Effector CD8-positive, alpha-beta T cell (primary cell): Measurements from ENCODE around the gene NKAPL.

Experiments used
- DNase-seq: peaks from one replicate; lab custom pipeline; 2025; lab: John Stamatoyannopoulos, UW
- total RNA-seq, 4 experiments: gene quantifications; one replicate each; lab custom pipeline; 2026; lab: John Stamatoyannopoulos, UW

The NKAPL gene
- 0 to 0.39 (median 0.18) reads per million in 4 experiments for total RNA-seq

DNA sequence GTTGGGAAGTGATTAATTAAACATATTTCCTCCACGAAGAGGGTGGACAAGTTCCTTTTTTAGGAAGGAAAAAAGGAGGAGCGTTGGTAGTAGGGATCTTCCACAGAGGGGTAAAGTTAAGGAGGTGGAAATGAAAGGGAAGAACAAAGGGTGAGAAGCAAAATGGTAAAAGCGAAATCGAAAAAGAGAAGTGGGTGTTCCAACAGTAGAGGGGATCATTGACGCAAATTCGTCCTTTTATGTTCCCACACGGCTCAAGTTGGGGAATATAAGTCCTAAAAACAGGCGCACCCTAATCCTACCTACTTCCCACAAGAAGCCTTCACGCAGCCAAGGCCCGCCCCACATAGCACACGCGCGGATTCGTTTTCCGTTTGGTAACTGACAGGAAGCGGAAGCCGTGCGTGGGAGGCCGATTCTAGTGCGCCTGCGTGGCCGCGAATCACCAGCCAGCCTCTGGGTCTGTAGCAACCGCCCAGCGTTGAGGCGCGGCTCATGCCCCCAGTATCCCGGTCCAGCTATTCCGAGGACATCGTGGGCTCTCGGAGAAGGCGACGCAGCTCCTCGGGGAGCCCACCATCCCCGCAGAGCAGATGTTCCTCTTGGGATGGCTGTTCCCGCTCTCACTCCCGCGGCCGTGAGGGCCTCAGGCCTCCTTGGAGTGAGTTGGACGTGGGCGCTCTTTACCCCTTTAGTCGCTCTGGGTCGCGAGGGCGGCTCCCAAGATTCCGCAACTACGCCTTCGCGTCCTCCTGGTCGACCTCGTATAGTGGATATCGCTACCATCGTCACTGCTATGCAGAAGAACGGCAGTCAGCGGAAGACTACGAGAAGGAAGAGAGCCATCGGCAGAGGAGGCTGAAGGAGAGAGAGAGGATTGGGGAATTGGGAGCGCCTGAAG is at the start of gene NKAPL:
Gene NKAPL, plus strand, starts transcription at position 421 of the 901 bp plus-strand sequence. Its CDS starts 75 bp downstream, at position 496.
- peak; percentile 9 for DNase-seq

DNA sequence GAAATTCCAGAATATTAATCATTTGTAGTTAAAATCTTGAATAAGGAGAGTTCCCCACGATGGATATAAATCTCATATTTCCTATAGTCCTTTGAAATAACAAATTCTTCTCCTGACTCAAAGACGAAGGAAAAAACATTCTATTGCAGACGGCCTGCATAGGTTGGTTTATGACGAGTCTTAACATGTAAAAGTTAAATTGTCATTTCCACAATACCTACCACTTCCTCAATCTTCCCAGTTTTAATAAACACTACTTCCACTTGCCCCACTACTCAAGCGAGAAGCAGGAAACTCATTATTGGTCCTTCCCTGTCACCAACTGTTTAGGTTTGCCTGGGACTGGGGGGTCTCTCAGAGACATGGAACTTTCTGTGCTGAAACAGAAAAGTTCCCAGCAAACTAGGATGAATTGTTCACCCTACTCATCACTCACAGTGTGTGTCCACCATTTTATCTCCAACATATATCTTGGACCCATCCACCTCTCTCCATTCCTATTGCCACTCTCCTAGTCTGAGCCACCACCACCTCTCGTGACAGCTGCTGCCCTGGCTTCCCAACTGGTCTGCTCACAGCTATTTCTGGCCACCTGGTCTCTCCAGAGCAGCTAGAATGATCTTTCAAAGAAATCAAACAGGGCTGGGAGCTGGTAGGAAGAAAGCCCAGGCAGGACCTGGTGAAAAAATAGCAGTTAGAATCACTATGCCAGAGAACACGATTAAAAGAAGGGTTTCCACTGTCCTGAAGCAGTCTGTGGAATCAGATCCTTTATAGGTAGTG is 49.2 kb upstream of the NKAPL start:
- no peak for DNase-seq

DNA sequence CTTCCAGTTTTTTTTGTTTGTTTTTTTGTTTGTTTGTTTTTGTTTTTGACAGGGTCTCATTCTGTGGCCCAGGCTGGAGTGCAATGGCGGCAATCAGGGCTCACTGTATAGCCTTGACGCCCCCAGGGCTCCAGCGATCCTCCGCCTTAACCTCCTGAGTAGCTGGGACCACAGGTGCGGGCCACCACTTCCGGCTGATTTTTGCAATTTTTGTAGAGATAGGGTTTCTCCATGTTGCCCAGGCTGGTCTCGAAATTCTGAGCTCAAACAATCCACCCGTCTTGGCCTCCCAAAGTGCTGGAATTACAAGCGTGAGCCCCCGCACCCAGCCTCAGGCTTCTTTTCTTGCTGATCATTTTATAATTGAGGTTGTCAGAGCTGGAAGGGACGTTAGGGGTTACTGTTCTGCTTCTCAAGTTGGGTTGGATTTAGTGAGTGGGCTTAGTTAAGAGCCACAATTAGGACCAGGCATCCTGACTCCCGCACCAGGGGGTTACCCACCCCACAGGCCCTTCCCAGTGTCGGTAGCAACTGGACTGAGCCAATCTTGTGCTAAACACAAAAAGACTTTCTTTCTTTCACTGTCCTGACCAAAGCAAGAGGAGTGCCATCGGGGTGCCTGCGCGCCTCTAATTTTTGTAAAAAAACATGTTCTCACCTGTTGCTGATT is 47.1 kb upstream of the NKAPL start:
- DNase-seq, result no peak

DNA sequence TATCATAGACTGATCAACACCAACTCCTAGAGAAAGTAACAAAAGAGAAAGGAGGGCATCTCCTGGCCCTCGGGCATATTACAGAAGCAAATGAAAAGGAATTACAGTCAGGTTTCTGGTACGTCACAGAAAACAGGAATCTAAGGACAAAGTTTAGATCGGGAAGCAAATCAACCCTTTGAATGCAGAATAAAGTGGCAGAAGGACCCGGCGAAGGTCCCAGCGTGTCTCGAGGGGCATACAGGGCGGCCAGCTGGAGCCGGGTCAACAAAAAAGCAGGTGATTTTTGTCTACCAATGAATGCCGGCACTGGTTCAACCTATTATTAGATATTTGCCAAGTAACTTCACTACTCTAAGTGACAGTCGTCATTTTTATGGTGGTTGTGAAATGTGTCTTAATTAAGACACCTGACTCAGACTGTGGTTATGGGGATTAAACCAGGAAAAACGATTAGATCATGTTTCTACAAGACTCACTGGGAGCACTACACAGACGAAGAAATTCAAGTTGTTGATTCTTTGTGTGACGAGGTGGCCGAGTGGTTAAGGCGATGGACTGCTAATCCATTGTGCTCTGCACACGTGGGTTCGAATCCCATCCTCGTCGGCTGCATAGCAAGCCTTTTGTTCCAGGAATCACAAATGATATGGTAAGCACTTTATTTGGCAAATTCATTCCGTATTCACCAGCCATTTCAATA is 46.4 kb upstream of the NKAPL start:
- no peak for DNase-seq

DNA sequence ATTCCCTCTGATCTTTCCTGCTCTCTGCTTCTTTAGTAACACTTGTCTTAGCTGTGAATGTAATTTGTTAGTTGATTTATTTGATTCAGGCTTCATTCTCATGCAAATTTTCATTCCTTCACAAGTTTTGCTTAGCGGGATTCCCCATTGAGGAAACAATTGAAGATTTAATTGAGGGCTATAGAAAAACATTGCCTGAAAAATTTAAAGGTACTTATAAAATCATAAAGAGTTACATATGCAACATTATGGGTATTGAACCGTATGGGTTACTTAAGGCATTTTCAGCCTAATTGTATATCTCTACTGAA is 45.9 kb upstream of the NKAPL start:
- no peak for DNase-seq

DNA sequence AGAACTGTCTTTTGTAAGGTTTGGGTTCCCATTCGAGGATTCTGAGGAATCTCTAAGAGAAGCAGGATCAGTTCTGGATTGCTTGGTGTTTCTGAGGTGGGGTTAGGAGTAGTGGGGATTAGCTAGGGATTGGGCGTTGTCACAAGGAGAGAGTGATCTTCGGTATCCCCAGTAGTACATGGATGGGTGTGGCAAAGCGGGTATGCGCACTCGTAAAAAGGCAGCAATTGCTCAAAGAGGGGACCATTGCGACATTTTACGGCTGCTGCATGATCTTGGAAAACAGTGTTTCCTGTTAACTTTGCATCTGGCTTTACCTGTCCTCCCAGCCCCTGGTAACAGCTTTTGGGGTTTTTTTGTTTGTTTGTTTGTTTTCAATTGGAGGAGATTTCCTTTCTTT is 43.7 kb upstream of the NKAPL start:
- no peak for DNase-seq

DNA sequence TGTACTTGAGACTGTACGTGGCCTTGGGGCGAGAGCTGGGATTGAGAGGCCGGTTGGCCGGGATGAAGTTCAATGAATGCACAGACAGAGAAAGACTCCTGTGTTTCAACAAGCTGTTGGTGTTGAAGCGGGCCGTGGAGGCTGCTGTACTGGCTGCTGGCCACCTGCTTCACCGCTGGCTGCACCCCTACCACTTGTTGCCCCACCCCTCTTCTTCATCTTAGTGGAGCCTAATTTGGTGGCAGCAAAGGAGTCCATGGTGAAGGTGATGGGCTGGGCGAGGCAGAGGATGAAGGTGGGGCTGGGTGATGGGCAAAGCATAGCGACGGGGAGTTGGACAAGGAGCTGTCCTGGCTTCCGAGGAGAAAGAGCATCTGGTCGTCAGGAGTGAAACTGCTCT is 41.2 kb upstream of the NKAPL start:
- DNase-seq, result no peak

DNA sequence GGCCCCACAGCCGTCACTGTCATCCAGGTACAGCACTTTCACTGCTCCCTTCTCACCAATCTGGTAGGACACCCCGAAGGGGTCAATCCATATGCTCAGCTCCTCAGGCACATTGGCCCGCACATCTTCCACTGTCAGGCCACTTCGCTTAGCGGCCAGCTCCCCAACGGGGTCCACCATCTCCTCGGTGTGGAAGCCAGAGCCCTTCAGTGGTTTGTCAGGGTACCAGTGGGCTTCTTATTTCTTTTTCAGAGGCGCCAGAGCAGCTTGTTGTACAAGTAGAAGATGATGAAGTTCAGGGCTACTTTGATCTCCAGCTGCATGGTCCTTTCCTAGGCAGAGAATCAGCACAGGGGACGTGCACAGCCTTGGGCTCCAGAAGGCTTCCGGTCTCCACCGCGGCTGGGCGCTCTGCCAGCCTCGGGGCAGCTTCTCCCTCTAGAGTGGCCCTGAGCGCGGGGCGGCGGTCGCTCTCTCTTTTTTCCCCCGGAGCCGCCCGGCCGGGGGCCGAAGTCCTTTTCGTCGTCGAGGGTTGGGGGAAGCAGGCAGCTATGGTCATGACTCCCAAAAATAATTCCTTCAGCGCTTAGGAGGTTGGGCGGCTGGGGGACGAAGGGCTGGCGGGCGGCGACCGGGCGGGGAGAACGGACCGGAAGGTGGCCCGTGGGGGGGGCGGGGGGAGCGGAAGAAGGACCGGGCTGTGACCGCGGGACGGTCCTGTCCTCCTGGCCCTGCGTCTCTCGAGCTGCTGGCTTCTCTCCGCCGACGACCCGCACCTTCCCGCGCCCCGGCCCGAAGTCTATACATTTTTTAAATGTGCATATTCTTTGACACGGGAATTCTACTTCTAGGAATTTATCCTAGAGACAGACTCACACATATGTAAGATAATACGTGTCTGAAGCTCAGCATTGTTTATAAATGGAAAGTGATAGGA is 40.5 kb upstream of the NKAPL start:
- DNase-seq, result no peak

DNA sequence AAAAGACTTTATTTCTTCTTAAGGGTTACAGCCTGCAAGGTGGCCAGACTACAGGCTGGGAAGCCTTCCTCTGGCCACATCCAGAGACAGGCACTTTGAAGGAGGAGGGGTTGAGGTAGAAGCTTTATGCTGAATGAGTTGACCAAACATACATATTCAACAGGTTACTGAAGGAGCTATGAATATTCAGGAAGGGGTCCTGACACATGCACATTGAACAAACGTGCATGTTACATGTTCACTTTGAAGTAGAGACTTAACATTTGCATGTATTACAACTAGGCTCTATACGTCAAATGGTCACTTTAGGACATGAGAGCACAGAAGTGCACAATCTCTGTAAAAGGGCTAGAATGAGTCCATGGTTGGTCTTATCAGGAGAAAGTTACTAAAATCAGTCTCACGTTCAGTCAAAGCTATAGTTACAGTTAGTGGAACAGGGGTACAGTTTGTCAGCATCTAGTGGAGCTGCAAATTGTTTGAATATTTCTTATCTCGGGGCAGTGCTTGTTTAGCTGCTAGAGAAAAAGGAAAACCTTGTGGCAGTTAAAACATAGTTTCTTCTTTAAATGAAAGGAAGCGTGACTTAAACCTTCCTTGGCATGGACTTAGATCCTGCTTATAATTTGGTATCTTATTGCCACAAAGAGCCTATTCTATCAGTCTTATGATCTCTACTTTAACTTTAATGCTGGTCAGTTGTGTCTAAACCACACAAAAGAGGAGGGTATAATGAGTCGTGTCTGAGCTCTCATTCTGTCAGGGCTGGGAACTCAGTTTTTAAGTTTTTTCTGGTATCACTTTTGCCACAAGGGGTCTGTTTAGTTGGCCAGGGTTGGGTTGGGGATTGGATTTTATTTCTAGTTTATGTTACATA is 38.6 kb upstream of the NKAPL start:
- DNase-seq, result no peak

DNA sequence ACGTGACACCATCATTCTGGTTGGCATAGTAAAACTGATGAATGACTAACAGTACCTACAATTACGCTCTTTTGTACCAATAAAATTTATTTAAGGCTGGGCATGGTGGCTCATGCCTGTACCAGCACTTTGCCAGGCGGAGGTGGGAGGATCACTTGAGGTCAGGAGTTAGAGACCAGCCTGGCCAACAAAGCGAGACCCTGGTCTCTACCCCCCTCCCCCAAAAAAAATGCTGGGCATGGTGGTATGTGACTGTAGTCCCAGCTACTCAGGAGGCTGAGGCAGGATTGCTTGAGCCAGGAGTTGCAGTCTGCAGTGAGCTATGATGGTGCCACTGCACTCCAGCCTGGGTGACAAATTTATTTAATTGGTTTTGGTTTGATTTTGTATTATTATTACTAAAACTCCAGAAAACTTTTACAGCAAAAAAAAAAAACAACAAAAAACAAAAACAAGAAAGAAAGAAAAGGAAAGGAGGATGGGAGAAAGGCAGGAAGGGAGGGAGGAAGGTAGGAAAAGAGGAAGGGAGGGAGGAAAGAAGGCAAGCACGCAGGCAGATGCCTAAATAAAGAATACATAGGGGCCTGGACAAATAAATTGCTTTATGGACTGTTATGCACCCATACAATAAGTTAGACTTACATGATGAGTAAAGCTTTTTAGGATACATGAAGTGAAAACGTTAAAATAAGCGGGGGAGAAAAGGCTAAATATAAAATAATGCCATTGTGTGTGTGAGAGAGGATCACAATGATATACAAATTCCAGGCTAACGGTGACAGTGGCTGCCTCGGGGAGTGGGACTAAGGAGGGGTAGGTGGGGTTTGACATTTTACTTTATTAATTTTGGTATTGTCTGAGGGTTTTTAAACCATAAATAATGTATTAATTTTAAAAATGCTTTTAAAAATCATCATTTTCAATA is 34.7 kb upstream of the NKAPL start:
- no peak for DNase-seq

DNA sequence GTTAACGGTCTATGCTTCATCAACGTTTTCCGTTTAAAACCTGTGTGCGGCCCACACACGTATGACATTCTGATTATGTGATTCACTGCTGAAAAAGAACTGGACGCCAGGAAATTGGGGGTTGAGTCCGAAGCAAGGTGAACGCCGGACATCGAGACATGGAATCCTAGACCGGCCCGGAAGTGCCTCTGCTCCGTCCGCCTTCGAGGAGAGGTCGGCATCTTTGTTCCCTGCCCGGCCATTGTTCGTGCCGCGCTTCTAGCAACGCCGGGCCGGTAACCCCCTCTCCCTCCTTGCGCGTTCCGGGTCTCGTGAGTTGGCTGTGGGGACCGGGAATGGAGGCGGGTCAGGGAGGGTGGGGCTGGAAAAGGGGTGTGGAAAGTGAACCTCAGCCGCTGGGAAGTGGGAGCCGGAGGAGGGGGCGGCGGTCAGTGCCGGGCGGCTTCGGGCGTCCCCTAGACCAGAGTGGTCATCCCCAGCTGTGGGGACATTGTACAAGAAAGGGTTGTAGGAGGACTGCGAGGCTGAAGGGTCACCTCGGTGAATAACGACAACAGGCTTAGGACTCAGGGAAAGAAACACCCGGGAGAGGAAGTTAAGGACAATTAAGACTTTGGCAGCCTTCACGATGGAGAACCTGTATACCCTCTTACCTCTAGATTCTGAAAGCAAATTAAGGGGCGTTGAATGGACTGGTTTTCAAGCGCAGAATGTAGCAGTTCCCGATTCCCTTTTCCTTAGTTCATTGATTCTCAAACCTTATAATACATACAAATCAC is 33.9 kb upstream of the NKAPL start, which contains the start of gene ZSCAN9:
Gene ZSCAN9, plus strand, starts transcription at position 220 of the 779 bp plus-strand sequence. CDS start 1,810 bp downstream, outside the sequence.
- DNase-seq, result no peak

DNA sequence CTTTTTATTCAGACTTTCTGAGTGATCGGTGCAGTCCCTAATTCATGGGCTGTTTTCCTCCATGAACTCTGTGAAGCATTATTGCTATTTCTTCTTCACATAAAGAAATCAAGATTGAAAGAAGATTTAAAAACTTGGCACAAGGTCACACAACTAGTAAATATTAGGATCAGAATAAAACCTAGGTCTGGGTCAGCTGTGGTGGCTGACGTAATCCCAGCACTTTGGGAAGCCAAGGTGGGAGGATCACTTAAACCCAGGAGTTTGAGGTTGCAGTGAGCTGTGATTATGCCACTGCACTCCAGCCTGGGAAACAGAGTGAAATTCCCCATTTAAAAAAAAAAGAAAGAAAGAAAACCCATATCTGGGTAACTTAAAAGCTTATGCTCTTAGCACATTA is 32.6 kb upstream of the NKAPL start:
- DNase-seq, result no peak

DNA sequence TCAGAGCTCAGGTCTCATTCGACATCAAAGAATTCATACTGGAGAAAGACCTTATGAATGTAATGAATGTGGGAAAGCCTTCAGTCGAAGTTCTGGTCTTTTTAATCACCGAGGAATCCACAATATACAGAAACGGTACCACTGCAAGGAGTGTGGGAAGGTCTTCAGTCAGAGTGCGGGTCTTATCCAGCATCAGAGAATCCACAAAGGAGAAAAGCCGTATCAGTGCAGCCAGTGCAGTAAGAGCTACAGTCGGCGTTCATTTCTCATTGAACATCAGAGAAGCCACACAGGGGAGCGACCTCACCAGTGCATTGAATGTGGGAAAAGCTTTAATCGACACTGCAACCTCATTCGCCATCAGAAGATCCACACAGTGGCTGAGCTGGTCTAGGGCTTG is 26.3 kb upstream of the NKAPL start:
- DNase-seq, result no peak

DNA sequence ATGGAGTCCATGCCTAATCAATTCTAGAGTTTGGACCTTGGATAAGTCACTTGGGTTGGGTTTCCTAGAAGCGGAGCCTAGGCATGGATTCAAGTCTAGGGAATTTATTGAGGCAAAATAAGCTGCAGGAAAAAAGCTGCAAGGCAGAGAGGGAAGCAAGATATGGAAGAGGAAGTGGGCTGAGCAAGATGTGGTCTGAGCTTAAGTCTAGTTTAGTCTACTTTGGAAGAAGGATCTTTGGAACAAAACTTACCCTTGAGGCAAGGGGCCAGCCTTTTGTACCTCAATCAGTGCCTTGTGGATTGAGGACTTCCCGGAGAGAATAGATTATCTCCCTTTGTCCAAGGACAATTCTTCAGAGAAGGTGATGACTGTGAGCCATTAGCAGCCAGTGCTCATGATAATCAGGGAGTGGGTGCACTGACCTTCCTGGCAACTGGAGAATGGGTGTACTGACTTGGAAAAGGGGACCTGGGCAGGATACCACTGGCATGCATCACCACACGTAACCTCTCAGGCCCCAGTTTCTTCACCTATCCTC is 23.1 kb upstream of the NKAPL start:
- no peak for DNase-seq

DNA sequence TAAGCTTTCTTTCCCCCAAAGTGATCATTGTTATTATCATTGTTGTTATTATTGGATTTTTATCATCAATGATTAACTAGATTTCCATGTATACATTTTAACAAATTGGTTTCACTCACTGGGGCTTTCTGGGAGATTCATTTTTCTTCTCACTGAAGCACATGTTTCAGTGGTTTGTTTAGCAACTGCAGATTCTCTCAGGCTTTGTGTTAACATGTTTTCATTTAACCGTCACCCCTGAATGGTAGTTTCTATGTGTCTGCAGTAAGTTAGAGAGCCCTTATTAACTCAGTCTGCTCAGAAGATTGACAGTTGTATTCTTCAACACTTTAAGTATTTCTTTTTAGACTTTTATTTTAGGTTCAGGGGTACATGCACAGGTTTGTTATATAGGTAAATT is 19.5 kb upstream of the NKAPL start:
- DNase-seq, result no peak

DNA sequence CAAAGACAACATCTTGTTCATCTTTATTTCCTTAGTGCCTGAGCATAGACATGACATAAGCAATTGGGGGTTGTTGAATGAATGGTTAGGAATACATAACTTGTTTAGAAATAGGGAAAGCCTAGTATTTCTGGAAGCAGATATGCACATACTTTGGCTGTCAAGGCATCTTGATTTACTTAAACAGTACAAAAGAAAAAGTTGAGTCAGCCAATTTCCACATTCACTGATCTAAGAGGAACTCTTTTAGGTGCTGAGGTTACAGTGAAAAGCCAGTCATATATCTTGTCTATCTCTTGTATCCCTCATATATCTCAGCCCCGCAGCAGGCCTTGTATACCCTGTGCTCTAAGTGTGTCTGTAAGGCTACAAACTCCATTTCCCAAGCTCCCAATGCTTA is 18.6 kb upstream of the NKAPL start:
- no peak for DNase-seq

DNA sequence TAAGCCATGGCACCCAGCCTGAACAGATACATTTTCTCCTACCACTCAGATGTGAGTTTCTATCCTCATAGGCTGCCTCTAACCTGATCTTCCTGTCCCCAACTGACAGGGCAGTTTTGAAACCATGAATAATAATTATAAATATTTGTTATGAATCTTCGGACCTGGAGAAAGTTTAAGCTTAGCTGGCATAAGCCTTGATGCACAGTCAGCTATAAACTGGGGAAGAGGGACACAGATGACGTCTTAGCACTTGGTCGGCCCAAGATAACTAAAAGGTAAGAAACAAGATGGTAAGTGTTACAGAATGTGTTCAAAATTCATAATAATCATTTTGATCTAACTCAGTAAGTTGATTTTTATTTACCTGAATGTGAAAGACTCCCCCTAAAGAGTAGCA is 15.2 kb upstream of the NKAPL start:
- DNase-seq, result no peak
